Kidney capillary endothelial cell (primary cell): ENCODE measurements around the gene CCDC85A.

Experiments used
- DNase-seq: peaks from one replicate; pipeline ENCODE4 v3.0.0-alpha.2; 2018; ENCODE audit warnings: low spot score

CCDC85A gene

DNA sequence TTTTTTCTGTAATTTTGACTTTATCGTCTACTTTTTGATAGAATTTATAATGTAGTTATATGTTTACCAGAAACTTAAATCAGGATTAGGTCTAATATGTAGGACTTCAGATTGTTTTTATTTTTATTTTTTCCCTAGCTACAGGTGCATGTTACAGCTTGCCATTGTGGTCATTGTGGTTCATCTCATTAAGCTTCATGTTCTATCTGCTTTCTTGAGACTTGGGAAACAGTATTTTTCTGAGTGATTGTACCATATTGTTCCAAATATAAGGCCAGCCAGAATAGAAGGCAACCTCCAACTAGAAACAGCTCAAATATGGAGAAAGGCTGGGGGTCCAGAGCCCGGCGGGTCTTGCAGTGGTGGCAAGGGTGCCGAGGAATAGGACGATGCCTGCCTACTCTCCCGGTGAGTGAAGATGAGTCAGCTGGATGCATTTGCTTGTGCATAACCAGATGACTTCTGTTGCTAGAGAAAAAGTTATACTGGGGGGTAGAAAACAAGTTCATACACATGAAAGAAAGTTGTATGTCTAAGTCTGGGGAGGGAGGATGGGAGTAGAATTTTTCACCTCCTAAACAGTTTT lies 188.4 kb downstream of the CCDC85A start:
- no peak for DNase-seq

DNA sequence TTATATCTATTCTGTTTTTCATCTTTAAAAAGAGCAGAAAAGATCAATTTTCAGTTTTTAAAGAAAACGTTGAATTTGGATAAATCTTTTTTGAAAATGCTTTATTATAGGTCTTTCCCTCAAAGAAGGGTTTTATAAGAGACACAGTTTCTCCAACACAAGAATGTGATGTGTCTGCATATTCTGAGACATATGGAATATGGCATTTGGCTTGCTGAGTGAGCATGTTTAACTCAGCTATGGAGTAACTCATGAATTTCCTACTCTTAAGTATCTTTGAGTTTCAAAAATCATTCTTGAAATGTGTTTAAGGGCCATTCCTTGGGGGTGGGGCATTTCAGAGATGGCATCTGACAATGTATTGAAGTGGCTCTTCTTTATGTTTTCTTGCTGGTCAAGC lies 191.5 kb downstream of the CCDC85A start:
- no peak for DNase-seq

- DNase-seq = no peak
These were observed 193.2 kb downstream of the CCDC85A start for GRCh38 chr2:56376699-56377665.

- no peak for DNase-seq
These were observed 195.3 kb downstream of the CCDC85A start for GRCh38 chr2:56379066-56379465.

DNA sequence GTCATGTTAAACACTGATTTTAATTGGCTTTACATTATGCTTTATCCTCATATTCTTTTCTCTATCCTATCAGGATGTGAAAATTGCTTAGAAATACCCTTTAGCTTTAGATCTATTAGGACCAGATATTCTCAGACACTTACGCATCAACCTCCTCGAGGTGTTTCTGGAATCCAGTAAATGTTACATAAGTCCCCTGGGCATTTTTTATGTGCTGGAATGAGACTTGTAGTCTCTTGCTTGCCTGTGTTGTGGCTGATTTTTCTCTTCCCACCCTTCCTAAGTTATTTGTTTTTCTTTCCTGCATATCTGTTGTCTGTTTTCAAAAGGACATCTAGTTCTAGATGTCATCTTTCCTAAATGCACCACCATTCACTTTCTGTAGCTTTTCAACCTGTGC lies 197.1 kb downstream of the CCDC85A start:
- DNase-seq = no peak

GRCh38 chr2:56382466-56382865 lies 198.7 kb downstream of the CCDC85A start:
- no peak for DNase-seq

GRCh38 chr2:56386657-56387056 lies 202.9 kb downstream of the CCDC85A start:
- no peak for DNase-seq

DNA sequence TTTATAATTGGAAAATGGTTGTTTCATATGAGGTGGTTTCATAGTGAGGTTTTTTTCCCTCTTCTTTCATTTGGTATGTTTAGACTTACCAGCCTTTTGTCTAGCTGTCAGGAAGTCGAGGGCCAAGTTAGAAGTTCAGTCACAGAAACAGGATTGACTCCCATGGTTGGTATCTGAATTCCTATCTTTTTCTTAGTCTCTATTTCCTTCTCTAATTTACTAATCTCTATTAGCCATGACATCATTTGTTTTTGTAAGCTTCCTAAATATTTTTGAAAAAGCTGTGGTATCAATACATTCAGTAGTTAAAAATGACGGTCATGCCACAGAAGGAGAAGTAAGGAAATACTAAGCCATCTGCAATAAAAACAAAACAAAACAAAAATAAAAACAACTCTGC lies 206.9 kb downstream of the CCDC85A start:
- DNase-seq = no peak

DNA sequence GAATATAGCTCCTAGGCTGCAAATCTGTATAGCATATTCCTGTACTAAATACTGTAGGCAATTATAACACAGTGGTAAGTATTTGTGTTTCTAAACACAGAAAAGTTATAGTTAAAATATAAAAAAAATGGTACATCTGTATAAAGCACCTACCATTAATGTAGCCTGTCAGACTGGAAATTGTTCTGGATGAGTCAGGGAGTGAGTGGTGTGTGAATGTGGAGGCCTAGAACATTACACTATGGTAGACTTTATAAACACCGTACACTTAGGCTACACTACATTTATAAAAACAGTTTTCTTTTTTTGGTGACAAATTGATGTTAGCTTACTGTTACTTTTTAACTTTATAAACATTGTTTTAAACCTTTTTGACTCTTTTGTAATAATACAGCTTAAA lies 226.3 kb downstream of the CCDC85A start:
- DNase-seq = no peak

GRCh38 chr2:56416500-56417176 lies 232.8 kb downstream of the CCDC85A start:
- no peak for DNase-seq
